AG04450 (cell line): ENCODE data around the gene REC8. TPM values are rescaled to one million over a fixed set of nuclear protein-coding genes. Genes with fewer than 3 reads are reported as not detected.

Experiments used
- CTCF ChIA-PET: fragments of 300-600, 350-600 bp; formaldehyde crosslinking; extraction: SDS; loops from one replicate; lab custom pipeline; 2022; ENCODE audit warnings: antibody characterized with exemption, inconsistent platforms; lab: Charles Lee
- POLR2A ChIA-PET: fragments of 350-600 bp; formaldehyde crosslinking; extraction: SDS; loops from one replicate; lab custom pipeline; 2021; ENCODE audit warnings: antibody characterized with exemption, inconsistent platforms; lab: Yijun Ruan, JAX
- DNase-seq: peaks from one replicate; pipeline ENCODE4 v3.0.0-alpha.2; 2011; ENCODE audit warnings: low read depth, low spot score
- H3K27ac ChIP-seq: one replicate; pipeline ENCODE4 v1.5.1; 2012; ENCODE audit warnings: low read depth, low read length, control low read depth
- H3K27me3 ChIP-seq: one replicate; pipeline ENCODE4 v1.6.0; 2012; ENCODE audit warnings: low read length; ENCODE audit not compliant: control insufficient read depth, insufficient read depth
- H3K4me3 ChIP-seq: 2 replicates; pipeline ENCODE4 v1.5.1; 2011; ENCODE audit warnings: mild to moderate bottlenecking, low read depth, low read length, control low read depth
- H3K9me3 ChIP-seq: 2 replicates; pipeline ENCODE4 v1.5.1; 2012; ENCODE audit warnings: low read length; ENCODE audit not compliant: control insufficient read depth, insufficient read depth
- CTCF ChIP-seq: IDR thresholded peaks from 2 replicates; pipeline ENCODE4 v1.5.1; 2011; ENCODE audit warnings: low read depth, low read length, control low read depth, inconsistent platforms
- polyA plus RNA-seq: library from polyadenylated mRNA; depleted of rRNA; stranded (reverse); fragments of >200 nt; gene quantifications from 2 replicates; pipeline ENCODE4 v1.2.3, GENCODE V29; 2011

REC8 gene
- polyA plus RNA-seq, 1 experiment = 1.5 TPM

- no peak for DNase-seq
- Histone ChIP-seq H3K4me3 (no peak overlapping the region), H3K27ac (no peak overlapping the region), H3K27me3 (no peaks in the 10 kb centered on the region), H3K9me3 (no peaks in the 10 kb centered on the region)
- no peak for TF ChIP-seq CTCF
- ChIA-PET CTCF (interaction anchor here (1.2 kb wide), 1 partner anchor 18 kb away, joined by 5 read pairs; no protein-coding TSS in a partner anchor), POLR2A (interaction anchor here (0.9 kb wide), 1 partner anchor 34 kb away, joined by 4 read pairs; the partner anchor contains the start of gene IRF9)
These were observed 44.9 kb upstream of the REC8 start for GRCh38 chr14:24126939-24127338.

GRCh38 chr14:24127673-24128072, 44.2 kb upstream of the REC8 start:
- DNase-seq = no peak
- H3K27ac ChIP-seq = no peak overlapping the region
- TF ChIP-seq CTCF = no peak
- CTCF ChIA-PET = interaction anchor here (1.2 kb wide), 1 partner anchor 19 kb away, joined by 5 read pairs; no protein-coding TSS in a partner anchor
- no peaks in the 10 kb centered on the region for H3K27me3 ChIP-seq
- POLR2A ChIA-PET = no interaction called here
- no peaks in the 10 kb centered on the region for H3K9me3 ChIP-seq
- no peak overlapping the region for H3K4me3 ChIP-seq

GRCh38 chr14:24129410-24129998, 42.4 kb upstream of the REC8 start:
- ChIA-PET POLR2A (no interaction called here), CTCF (interaction anchor here (1.7 kb wide), 1 partner anchor 167 kb away, joined by 5 read pairs; no protein-coding TSS in a partner anchor)
- H3K27ac ChIP-seq = no peak overlapping the region
- H3K4me3 ChIP-seq = no peak overlapping the region
- H3K27me3 ChIP-seq = no peaks in the 10 kb centered on the region
- H3K9me3 ChIP-seq = no peaks in the 10 kb centered on the region
- DNase-seq = no peak
- no peak for TF ChIP-seq CTCF

- POLR2A ChIA-PET = no interaction called here
- Histone ChIP-seq H3K27ac (no peak within 1 kb of the TSS), H3K27me3 (no peaks in the 10 kb centered on the region), H3K9me3 (no peaks in the 10 kb centered on the region), H3K4me3 (no peak within 1 kb of the TSS)
- CTCF ChIA-PET = no interaction called here
- TF ChIP-seq CTCF = no peak
- DNase-seq = no peak
These were observed 41.5 kb upstream of the REC8 start, which contains the start of gene FITM1 for GRCh38 chr14:24130380-24130716. FITM1 (plus strand) TSS chr14:24130659; CDS start chr14:24131564, 905 bp downstream.

- POLR2A ChIA-PET = no interaction called here
- CTCF ChIA-PET = no interaction called here
- Histone ChIP-seq H3K27me3 (no peaks in the 10 kb centered on the region), H3K4me3 (no peak overlapping the region), H3K27ac (no peak overlapping the region), H3K9me3 (no peaks in the 10 kb centered on the region)
- DNase-seq = no peak
- no peak for TF ChIP-seq CTCF
These were observed 40.9 kb upstream of the REC8 start for GRCh38 chr14:24130717-24131548.
